Posterior cingulate gyrus (tissue), 11 donors: ENCODE results near the gene SLC44A5.
"Not testable (repeated sequence)": the region's sequence is repeated elsewhere in the genome, so short reads cannot be mapped to it uniquely, and the experiment has no call there.

Experiments
- DNase-seq, 10 donors: peaks; one replicate each; pipeline versions ENCODE4 v3.0.0 to v3.0.0-alpha.2; 2020 to 2021; ENCODE audit warnings: mixed read lengths in 3 of 10
- intact Hi-C: fragments of 100-400 bp; cut with DNase I; formaldehyde crosslinking; loops from one replicate; pipeline ENCODE4 v1.15.1; 2023

The SLC44A5 gene

DNA sequence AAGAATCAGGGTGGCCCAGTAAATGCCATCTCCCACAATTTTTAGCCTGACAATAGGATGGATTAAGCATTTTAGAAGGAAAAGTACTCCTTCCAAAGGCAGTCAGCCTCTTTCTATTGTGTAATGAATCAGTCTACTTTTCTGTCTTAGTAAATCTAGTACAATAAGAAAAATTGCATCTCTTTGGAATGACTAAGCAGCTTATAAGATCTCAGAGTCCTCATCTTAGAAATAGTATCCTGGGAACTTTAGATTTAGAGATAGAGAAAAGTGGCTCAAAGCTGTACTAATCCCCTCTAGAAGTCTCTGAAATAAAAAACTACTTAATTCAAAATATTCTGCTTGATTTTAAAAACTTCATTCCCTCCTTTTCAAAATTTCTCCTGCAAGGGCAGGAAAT, 81.4 kb downstream of the SLC44A5 start:
- intact Hi-C loops, result no loop called here
- no peak for DNase-seq

- no peak for DNase-seq
- intact Hi-C loops, result no loop called here
These were observed 82.9 kb downstream of the SLC44A5 start for GRCh38 chr1:75528001-75528400.

DNA sequence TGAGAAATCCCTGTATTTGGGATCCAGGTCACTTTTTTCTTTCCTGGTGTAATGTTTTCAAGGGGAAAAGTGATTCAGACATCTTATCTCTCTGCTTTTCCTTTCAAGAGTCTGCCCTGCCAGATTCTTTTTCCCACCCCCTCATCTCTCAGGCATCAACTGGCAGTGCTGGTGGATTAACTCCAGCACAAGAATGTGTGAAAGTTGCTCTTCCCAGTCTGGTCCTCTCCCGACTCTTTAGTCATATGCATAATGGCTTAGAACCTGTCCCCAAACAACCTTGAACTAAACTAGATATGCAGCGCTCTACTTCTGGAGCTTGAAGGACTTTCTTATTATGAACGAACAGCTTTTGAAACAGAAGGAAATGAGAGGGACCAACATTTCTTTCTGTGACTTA, 88.5 kb downstream of the SLC44A5 start:
- intact Hi-C loops, result no loop called here
- peak in 5 of 10 donors; percentile 12 to 73 (median 17) for DNase-seq

GRCh38 chr1:75521658-75522057, 89.3 kb downstream of the SLC44A5 start:
- DNase-seq, result no peak
- intact Hi-C loops, result no loop called here

- intact Hi-C loops, result no loop called here
- no peak for DNase-seq
These were observed 89.9 kb downstream of the SLC44A5 start for GRCh38 chr1:75520862-75521475.

GRCh38 chr1:75519651-75520427, 91.1 kb downstream of the SLC44A5 start:
- intact Hi-C loops, result no loop called here
- DNase-seq, result no peak

DNA sequence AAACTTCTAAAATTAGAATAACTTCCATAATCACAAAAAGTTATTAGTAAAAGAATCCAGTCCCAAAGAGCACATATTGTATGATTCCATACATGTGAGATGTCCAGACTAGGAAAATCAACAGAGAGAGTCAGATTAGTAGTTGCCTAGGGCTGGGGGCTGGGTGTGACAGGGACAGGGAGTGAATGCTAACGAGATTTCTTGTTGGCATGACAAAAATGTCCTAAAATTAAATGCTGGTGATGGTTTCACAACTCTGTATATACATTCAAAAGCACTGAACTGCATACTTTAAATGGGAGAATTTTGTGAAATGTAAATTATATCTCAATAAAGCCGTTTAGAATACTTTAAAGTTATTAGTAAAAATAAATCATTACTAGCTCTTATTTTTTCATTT, 92.2 kb downstream of the SLC44A5 start:
- intact Hi-C loops, result no loop called here

GRCh38 chr1:75514270-75514669, 96.6 kb downstream of the SLC44A5 start:
- DNase-seq, result no peak
- intact Hi-C loops, result no loop called here

More for the DNA sequence above, 92.2 kb downstream of the SLC44A5 start:
- DNase-seq, result no peak

- intact Hi-C loops, result no loop called here
- no peak for DNase-seq
These were observed 103.9 kb downstream of the SLC44A5 start for GRCh38 chr1:75506976-75507375.

- intact Hi-C loops, result no loop called here
- DNase-seq, result no peak
These were observed 107.5 kb downstream of the SLC44A5 start for GRCh38 chr1:75503221-75503974.

DNA sequence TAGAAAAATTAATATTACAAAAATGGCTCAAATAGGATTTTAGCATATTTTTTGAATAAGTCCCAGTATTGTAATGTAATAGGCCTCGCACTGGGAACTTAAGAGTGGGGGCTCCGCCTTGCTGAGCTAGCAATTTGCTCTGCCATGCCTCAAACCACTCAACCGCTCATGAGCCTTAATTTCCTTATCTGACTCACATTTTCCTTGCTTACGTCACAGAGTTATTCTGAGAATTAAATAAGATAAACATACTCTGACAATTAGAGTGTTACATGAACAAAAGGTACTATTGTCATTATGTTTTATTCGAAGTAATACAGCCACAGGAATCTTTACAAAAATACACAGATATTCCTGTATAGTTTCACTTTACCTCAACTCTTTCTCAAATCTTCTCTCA, 108.1 kb downstream of the SLC44A5 start:
- intact Hi-C loops, result no loop called here
- no peak for DNase-seq

- intact Hi-C loops, result no loop called here
- DNase-seq, result no peak
These were observed 109.2 kb downstream of the SLC44A5 start for GRCh38 chr1:75501577-75502295.

- intact Hi-C loops, result no loop called here
- no peak for DNase-seq
These were observed 118.9 kb downstream of the SLC44A5 start for GRCh38 chr1:75492011-75492410.

DNA sequence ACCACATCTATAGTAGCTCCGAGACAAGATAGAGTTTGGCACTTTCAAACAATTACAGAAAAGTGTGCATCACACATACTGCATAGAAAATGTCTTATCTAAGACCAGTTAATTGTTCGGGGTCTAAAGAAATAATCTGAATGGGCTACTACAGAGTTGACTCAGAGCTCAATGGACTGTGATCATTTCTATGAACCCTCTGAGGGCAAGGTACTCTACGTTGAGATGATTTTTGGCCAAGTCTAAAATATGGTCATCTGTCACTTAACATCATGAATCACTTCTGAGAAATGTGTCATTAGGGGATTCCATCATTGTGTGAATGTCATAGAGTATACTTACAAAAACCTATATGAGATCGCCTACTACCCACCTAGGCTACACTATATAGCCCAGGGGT, 123.5 kb downstream of the SLC44A5 start:
- DNase-seq, result no peak
- intact Hi-C loops, result no loop called here

DNA sequence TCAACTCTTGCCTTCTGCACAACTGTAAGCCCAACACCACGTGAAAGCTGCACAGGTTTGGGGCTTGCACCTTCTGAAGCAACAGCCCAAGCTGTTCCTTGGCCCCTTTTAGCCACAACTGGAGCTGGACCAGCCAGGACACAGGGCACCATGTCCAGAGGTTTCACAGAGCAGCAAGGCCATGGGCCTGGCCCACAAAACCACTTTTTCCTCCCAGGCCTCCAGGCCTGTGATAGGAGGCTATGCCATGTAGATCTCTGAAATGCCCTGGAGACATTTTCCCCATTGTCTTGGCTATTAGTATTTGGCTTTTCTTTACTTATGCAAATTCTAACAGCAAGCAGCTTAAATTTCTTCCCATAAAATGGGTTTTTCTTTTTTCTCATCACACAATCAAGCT, 126.1 kb downstream of the SLC44A5 start:
- peak in 2 of 10 donors; percentile 13 to 32 for DNase-seq
- intact Hi-C loops, result no loop called here

DNA sequence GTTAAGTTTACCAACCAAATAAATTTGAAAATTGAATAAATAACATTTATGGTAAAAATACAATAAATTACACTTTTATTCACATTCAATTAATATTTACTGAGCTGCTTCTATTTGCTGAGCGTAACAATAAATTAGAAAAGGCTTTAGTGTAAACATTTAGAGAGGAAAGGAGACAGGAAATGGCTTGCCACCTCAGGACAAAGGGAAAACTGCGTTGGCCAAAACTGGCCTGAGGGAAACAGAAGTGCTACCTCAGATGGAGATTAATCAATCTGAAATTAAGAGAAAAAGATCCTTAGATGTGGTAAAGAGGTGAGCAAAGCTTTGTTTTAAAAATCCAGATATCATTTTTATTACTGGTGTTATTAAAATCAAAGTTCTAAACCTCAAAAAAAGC, 128.0 kb downstream of the SLC44A5 start:
- intact Hi-C loops, result no loop called here

GRCh38 chr1:75476486-75476885, 134.4 kb downstream of the SLC44A5 start:
- intact Hi-C loops, result not testable (repeated sequence)

More for the DNA sequence above, 128.0 kb downstream of the SLC44A5 start:
- peak in 1 of 10 donors; percentile 10 for DNase-seq

DNA sequence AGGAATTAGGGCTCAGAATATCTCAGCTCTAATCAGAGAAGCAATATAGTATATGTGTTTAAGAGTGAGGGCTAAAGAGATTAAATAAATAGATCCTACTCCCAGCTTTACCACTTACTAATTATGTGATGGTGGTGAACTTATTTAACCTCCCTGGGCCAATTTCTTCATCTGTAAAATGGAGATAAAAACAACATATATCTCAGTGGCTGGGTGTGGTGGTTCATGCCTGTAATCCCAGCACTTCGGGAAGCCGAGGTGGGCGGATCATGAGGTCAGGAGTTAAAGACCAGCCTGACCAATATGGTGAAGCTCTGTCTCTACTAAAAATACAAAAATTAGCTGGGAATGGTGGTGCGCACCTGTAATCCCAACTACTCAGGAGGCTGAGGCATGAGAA, 135.2 kb downstream of the SLC44A5 start:
- DNase-seq, result peak in 1 of 10 donors; percentile 72
- intact Hi-C loops, result no loop called here

More at GRCh38 chr1:75476486-75476885, 134.4 kb downstream of the SLC44A5 start:
- DNase-seq, result peak in 2 of 10 donors; percentile 12 to 69

DNA sequence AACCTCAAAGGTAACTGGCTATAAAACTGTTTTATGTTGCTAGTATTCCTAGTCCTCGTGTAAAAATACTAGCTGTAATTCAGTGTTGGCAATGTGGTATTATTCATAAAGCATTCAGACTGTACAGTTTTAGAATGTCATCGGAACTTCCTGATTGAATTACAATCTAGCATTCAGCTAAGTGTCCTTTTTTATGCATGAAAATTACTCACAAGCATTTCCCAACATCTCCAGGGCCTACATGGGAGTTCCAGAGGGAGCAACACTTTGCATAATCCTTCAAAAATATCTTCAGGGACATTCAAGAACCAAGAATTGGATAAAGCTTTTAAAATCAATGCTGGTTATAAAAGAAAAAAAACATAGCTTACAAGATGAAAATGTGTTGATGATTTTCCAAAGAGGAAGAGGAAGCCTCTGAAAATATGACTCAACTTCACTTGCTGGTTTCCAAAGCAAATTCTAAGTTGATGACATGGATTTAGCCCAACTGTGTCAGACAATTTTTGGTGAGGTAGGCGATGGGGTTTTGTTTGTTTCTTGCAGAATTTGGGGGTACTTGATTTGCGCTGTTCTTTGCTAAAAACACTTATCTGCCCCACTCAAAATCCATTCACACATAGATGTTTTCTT, 137.8 kb downstream of the SLC44A5 start:
- intact Hi-C loops, result no loop called here
- no peak for DNase-seq
